HG02943 (cell line): Measurements from ENCODE around the gene HERPUD2.
"Not testable (repeated sequence)": the region's sequence is repeated elsewhere in the genome, so short reads cannot be mapped to it uniquely, and the experiment has no call there.

Experiments
- ATAC-seq: cut with Tn5 transposase; IDR thresholded peaks from one replicate; pipeline ENCODE4 v1.9.1; 2021; ENCODE audit warnings: mild to moderate bottlenecking, low read depth, moderate library complexity; ENCODE audit not compliant: unreplicated experiment

HERPUD2 gene

DNA sequence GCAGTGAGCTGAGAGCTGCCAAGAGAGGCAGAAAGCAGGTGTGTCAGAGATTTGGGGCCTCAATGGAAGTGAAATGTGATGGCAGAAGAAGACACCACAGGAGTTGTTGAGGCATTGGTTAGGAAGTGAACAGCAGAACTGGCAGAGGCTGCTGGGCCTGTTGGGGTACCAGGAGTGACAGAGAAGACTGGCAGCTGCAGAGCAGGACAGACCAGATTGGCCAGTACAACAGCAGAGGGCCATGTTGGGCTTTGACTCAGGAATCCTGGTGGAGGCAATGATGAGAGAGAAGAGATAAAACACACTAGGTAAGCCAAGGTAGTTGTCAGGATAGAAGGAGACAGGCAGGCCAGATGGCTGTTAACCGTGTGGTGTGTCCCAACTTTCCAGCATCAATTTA, 19.9 kb upstream of the HERPUD2 start:
- no peak for ATAC-seq

GRCh38 chr7:35714407-35714806, 19.5 kb upstream of the HERPUD2 start:
- ATAC-seq, result no peak

- no peak for ATAC-seq
Measured at GRCh38 chr7:35712563-35713226, 17.8 kb upstream of the HERPUD2 start.

- no peak for ATAC-seq
Measured at GRCh38 chr7:35707422-35707821, 12.5 kb upstream of the HERPUD2 start.

GRCh38 chr7:35705932-35706461, 11.1 kb upstream of the HERPUD2 start:
- ATAC-seq, result no peak

GRCh38 chr7:35704261-35704660, 9.3 kb upstream of the HERPUD2 start:
- ATAC-seq, result no peak

DNA sequence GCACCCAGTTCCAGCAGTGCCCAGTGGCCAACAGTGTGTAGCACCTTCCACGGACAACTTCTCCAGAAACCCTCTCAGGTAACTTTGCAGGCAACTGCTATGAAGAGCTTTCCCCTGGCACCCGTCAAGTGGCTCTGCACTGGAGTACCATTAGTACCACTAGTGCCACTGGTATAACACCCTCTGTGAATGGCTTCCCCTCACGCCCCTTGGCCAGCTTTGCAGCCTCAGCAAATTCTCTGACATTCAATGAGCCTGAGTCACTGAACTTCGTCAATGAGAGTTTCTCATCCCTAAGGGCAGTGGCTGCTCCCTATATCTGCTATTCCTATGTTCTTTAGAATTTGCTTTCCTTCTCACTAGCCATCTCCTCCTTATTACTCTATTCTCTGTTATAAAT, 7.6 kb upstream of the HERPUD2 start:
- no peak for ATAC-seq

DNA sequence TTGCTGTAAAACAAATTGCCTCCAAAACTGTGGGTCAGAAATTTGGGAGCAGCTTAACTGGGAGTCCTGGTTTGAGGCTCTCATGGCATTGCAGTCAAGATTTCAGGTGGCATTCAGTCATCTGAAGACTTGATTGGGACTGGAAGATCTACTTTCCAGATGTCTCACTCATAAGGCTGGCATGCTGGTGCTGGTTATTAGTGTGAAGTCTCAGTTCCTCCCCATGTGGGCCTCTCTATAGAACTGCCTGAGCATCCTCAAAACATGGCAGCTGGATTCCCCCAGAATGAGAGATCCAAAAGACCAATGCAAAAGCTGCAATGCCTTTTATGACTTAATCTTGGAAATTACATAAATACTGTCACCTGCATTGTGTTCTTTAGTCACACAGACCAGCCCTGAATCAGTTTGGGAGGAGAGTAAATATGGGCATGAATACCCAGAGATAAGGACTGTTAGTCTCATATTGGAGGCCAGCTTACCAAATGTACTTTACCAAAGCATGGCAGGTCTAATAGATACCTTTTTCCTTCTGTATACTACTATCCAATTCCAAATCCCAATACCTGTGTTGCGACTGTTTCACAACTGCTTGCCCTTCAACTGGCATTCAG, 6.5 kb upstream of the HERPUD2 start:
- ATAC-seq, result no peak

- no peak for ATAC-seq
Measured at GRCh38 chr7:35700865-35701264, 5.9 kb upstream of the HERPUD2 start.

DNA sequence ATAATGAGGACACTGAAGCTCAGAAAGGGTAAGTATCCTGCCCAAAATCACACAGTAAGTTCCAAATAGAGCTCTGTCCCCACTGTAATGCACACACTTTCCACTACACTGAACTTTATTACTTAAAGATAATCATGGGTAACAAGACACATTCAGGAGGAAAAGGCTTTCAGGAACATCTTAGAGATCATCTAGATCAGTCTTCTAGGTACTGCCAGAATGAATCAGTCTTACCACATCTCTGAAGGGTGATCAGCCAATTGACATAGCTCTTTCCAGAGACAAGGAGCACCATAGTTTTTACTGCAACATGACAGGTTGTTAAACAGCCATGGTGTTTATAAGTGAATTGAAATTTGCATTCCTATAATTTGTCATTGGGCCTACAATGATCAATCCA, 5.4 kb upstream of the HERPUD2 start:
- ATAC-seq, result no peak

- no peak for ATAC-seq
Measured at GRCh38 chr7:35699796-35700305, 4.9 kb upstream of the HERPUD2 start.

- ATAC-seq, result not testable (repeated sequence)
Measured at GRCh38 chr7:35698382-35698781, 3.4 kb upstream of the HERPUD2 start.

DNA sequence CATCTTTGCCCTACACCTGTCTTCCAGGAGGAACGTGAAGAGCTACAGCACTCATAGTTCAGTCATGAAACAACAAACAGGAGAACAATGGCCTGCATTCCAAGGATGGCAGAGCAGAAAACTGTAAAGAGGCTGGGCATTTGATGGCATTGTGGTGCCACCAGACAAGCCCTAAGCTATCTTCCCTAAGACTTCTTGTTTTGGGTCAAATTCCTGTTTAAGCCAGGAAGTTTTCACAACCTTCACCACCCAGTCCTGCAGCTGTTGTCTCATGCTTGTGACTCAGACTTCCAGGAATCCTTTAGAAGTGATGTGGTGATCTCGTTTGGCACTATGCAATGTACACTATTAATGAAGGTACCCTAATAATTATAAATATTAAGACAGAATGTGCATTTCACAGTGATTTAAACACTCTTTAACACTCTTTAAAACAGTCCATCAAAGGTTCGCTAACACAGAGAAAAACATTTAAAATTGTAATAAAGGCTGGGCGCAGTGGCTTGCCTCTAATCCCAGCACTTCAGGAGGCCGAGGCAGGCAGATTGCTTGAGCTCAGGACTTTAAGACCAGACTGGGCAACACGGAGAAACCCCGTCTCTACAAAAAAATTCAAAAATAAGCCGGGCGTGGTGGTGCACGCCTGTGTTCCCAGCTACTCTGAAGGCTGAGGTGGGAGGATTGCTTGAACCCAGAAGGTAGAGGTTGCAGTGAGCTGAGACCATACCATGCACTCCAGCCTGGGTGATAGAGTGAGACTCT, 2.7 kb upstream of the HERPUD2 start:
- ATAC-seq, result no peak

DNA sequence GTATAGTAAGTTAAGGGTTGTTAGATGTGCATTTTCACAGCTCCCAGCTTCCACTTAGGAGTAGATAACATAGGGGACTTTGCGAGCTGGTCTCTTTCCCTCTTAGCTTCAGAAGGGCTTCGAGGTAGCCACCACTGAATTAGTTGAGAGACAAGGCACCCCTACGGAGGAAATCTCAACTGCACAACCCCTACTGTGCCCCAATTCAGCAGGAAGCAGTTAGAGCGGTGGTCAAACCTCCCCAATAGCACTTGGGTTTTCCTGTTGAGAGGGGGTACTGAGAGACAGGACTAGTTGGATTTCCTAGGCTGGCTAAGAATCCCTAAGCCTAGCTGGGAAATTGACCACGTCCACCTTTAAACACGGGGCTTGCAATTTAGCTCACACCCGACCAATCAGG, 1.1 kb upstream of the HERPUD2 start:
- no peak for ATAC-seq

- ATAC-seq, result peak; percentile 14
Measured at GRCh38 chr7:35695473-35695850, 527 bp upstream of the HERPUD2 start.

DNA sequence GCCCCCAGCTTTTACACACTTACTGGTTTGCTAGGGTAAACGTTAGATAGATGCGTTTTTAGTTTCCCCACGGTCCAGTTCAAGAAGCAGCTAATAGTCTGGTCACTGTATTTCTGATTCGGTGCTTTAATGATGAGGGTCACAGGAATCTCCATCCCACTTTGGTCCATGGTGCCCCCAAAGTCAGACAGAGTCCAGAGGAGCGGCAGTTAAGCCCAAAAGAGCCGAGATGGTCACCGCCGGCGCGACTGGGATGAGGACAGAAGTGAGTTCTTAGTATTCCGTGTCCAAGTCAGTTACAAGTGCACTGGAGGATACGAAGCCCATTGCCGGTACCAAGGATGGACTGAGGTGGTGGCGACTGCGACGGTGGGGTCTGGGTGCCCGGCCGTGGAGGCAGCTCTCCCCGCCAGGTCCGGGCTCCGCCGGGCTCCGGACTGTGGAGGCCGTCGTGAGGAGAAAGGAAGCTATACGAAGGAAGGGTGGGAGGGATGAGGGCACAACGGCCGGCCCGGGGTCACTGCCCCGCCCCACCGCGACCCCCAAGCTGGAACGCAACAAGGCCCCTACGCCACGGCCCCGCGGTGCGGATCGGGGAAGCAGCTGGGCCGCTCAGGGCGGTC, 663 bp downstream of the HERPUD2 start:
- ATAC-seq, result peak; percentile 32

- ATAC-seq, result no peak
Measured at GRCh38 chr7:35691827-35692307, 3.1 kb downstream of the HERPUD2 start.

DNA sequence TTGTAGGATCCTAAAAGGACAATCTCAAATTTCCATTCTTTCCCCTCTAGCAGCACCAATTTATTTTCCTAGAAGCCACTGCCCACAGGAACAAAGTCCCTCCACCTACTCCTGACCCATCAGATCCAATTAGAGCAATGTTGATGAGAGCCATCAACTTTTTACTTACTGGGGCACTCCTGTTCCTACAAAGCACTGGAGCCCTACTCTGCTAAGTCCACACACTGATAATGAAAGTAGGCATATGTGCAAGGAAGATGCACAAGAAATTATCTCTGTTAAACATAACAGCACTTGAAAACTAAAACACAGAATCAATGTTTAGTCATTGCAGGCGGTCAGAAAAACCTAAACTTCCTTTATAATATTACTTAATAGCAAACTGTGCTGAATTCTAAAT, 3.6 kb downstream of the HERPUD2 start:
- no peak for ATAC-seq

GRCh38 chr7:35690614-35691013, 4.3 kb downstream of the HERPUD2 start:
- not testable (repeated sequence) for ATAC-seq

GRCh38 chr7:35685781-35686180, 9.2 kb downstream of the HERPUD2 start:
- ATAC-seq, result no peak
